ENCODE measurements around the gene STX12. TPM values are rescaled to one million over a fixed set of nuclear protein-coding genes. Genes with fewer than 3 reads are reported as not detected.

STX12 gene
- total RNA-seq, result 10 to 100 TPM; 64.0 to 68.8 TPM
- long read RNA-seq, transcript STX12-201 (9 exons, 3,079 nt), result major isoform, 177 of 191 reads
- long read RNA-seq, partial matches to known transcripts, result 6 of 191 reads
- long read RNA-seq, other reads (novel, unspliced or antisense), result 4 of 191 reads

GRCh38 chr1:27772932-27773825, at the start of gene STX12:
STX12 (plus strand) TSS chr1:27773219; CDS start chr1:27773308, 89 bp downstream.
- ATAC-seq (peak; percentile 97), DNase-seq (peak; percentile 98 to 99)
- intact Hi-C loops (cut with DNase I, micrococcal nuclease), result no loop called here

DNA sequence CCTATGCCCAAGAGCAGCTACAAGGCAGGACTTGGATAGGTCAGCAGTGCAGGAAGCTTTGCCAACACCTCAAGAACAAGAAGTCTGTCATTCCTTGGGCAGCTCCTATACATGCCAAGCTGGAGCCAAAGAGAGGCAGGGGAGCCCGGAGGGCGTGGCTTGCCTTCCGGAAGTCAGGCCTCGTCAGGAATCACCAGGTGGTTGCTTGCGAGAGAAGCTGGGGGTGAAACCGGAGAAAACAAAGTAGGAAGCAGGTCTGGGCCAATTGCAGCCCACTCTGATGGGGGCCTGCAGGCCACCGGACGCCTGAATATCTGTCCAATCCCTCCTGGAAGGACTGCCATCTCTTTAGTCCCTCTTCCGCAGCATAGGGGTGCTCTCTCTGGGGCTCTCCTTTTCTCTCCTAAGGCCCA, 48.1 kb upstream of the STX12 start:
- intact Hi-C loops (cut with DNase I, micrococcal nuclease), result loop anchor here in 1 of 2 donors (5.0 kb wide), 1 partner anchor 53 kb away; the partner anchor contains the start of gene IFI6
- no peak for ATAC-seq
- peak; percentile 32 for DNase-seq

GRCh38 chr1:27725374-27726172, 47.4 kb upstream of the STX12 start, which contains the start of gene FAM76A:
FAM76A (plus strand) TSS chr1:27725961; CDS start chr1:27726081, 120 bp downstream.
- peak; percentile 99 to 100 for DNase-seq
- intact Hi-C loops (cut with DNase I, micrococcal nuclease), result loop anchor here in 1 of 2 donors (5.0 kb wide), 1 partner anchor 53 kb away; the partner anchor contains the start of gene IFI6
- ATAC-seq, result peak; percentile 93

DNA sequence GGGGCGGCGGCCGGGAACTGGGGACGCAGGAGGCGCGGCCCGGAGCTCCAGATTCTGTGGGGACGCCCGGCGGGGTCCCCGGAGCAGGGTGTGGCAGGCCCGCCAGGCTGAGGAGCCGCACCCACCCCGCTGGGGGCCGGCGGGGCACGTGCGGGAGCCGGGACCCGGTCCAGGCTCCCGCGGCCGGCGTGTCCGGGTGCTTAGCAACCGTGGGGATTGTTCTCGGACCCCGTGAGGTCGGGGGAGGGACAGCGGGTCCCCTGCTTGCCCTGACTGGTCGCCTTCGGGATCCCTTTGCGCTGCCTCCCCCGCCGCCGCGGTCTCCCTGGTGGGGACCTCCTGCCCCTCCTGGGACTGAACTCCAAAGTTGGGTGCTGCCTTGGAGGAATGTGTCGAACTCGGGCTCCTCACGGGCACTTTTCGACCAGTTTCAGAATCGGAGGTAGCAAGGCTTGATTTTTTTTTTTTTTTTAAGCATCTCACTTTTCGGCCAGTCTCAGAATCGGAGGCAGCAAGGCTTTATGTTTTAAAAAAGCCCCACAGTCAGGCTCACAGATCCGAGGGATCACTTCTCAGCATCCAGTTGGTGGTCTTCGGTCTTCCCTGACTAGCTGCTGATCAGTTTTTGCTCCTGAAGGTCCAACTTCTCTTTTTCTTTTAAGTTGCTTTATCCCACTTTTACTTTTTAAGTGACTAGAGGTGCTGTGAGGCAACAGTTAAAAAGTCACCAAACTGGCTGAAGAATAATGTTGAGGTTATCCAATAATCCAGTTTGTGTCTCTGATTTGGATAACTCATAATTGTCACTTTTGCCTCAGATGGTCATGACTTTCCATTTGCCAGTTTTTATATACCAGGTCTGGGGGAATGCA, 46.6 kb upstream of the STX12 start:
- peak in 1 of 2 donors; percentile 54 for DNase-seq
- intact Hi-C loops (cut with DNase I, micrococcal nuclease), result loop anchor here in 1 of 2 donors (5.0 kb wide), 1 partner anchor 54 kb away; the partner anchor contains the start of gene IFI6
- ATAC-seq, result peak; percentile 36

GRCh38 chr1:27727126-27727525, 45.9 kb upstream of the STX12 start:
- ATAC-seq (no peak), DNase-seq (no peak)
- intact Hi-C loops (cut with DNase I, micrococcal nuclease), result loop anchor here in 1 of 2 donors (5.0 kb wide), 1 partner anchor 55 kb away; the partner anchor contains the start of gene IFI6

DNA sequence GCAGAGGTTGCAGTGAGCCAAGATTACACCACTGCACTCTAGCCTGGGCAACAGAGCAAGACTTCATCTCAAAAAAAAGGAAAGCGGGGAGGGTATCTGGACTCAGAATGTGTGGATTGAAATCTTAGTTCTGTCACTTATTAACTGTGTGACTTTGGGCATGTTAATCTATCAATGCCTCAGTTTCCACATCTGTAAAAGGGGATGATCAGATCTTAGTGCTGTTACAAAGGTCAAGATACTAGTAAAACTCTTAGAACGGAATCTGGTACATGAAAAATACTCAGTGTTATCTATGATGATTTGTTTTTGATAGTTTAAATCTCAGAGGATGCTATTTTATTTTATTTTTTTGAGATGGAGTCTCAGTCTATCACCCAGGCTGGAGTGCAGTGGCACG, 36.8 kb upstream of the STX12 start:
- DNase-seq, result no peak
- ATAC-seq, result no peak
- intact Hi-C loops (cut with DNase I, micrococcal nuclease), result no loop called here

DNA sequence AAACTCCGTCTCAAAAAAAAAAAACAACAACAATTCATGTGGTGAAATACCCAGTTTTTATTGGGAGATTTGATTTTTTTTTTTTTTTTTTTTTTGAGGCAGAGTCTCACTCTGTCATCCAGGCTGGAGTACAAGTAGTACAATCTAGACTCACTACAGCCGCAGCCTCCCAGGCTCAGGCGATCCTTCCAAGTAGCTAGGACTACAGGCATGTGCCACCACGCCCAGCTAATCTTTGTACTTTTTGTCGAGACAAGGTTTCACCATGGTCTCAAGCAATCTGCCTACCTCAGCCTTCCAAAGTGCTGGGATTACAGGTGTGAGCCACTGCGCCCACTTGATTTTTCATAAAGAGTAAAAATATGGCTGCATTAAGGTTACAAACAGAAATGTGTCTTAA, 31.9 kb upstream of the STX12 start:
- DNase-seq, result no peak
- intact Hi-C loops (cut with DNase I, micrococcal nuclease), result no loop called here
- ATAC-seq, result peak; percentile 59

DNA sequence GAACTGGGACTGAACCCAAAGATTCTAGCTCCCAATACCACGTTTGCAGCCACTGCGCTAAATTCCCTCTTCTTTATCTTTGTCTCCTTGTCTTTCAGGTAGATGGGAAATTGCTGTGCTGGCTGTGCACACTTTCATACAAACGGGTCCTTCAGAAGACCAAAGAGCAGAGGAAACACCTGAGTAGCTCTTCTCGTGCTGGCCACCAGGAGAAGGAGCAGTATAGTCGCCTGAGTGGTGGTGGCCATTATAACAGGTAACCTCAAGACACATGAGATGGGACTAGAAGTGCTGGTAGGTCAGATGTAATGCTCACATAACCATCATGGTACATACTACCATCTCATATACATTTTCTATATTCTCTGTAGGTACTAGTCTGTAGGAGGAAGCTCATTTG, 28.5 kb upstream of the STX12 start:
- intact Hi-C loops (cut with DNase I, micrococcal nuclease), result no loop called here
- no peak for ATAC-seq
- no peak for DNase-seq

DNA sequence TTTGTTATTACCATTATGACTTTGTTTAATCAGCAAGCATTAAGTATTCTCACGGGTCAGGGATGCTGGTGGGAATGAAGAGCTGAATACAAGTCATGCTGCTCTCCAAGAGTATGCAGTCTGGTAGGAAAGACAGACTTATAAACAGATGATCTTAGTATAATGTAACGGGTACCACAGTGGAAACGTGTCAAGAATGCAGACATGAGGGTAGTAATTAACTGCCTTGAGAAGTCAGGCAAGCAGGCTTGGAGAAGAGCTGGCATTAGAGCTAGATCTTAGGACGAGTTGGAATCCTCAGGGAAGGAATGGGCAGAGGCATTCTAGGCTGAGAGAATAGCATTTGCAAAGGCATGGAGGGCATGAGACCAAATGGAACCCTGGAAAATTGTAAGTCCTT, 27.6 kb upstream of the STX12 start:
- ATAC-seq, result no peak
- intact Hi-C loops (cut with DNase I, micrococcal nuclease), result no loop called here
- no peak for DNase-seq

- DNase-seq (no peak), ATAC-seq (no peak)
- intact Hi-C loops (cut with DNase I, micrococcal nuclease), result no loop called here
Measured at GRCh38 chr1:27752360-27752759, 20.7 kb upstream of the STX12 start.

DNA sequence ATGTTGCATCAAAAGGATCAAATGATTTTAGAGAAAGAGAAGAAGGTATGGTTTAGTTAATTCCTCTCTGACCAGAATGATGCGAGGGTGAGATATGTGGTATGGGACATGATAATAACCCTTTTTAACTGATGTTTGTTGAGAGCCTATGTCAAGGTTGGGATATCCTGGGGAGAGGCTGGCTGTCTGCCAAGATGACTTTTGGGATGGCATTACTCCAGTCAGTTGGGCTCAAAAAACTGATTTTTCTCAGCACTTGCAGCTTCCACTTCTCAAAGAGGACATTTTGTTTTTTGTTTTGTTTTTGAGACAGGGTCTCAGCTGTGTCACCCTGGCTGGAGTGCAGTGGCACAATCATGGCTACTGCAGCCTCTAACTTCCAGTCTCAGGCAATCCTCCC, 17.7 kb upstream of the STX12 start:
- DNase-seq (no peak), ATAC-seq (no peak)
- intact Hi-C loops (cut with DNase I, micrococcal nuclease), result no loop called here

GRCh38 chr1:27755865-27756264, 17.2 kb upstream of the STX12 start:
- ATAC-seq, result no peak
- intact Hi-C loops (cut with DNase I, micrococcal nuclease), result no loop called here
- no peak for DNase-seq

DNA sequence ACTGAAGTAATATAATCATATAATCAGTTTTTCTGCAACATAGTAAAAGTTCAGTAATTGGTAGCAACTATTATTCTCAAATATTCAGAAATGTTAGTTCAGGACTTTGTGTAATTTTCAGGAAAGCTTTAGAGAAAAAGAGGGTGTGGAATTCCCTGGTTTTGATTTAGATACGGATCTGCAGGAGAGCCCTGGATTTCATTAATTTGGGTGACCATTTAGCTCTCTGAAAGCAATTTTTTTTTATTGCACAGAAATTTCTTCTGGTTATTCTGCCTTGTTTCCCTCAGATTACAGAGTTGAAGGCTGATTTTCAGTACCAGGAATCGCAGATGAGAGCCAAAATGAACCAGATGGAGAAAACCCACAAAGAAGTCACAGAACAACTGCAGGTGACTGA, 13.8 kb upstream of the STX12 start:
- ATAC-seq (no peak), DNase-seq (no peak)
- intact Hi-C loops (cut with DNase I, micrococcal nuclease), result no loop called here

GRCh38 chr1:27760426-27760825, 12.6 kb upstream of the STX12 start:
- intact Hi-C loops (cut with DNase I, micrococcal nuclease), result no loop called here
- DNase-seq (no peak), ATAC-seq (peak; percentile 53)

DNA sequence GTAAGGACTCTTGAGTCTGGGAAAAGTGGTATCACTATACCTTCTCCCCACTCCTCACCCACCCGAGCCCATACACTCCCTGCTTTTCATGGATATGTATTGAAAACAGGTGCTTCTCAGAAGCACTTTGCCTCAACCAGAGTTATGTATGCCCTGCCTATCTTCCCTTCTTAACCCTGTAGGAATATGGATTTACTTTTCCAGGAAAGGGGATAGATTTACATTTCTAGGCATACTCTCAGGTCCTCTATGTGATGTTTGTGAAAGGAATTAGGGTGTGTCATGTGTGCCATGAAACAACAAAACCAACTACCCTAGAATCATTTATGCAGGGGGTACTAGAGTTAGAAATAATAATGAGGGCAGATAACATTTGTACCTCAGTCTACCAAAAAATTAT, 11.0 kb upstream of the STX12 start:
- ATAC-seq (no peak), DNase-seq (no peak)
- intact Hi-C loops (cut with DNase I, micrococcal nuclease), result no loop called here

DNA sequence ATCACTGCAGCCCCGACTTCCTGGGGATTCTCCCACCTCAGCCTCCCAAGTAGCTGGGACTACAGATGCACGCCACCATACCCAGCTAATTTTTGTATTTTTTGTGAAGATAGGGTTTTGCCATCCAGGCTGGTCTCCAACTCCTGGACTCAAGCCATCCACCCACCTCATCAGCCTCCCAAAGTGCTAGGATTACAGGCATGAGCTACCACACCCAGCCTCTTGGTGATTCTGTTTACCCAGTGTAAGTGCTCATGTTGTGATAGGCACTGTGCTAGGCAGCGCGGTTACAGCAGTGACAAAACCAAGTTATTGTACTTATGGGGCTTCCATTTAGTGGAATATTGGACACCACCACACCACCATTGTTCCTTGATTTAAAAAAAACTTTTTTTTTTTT, 9.7 kb upstream of the STX12 start:
- DNase-seq, result no peak
- intact Hi-C loops (cut with DNase I, micrococcal nuclease), result no loop called here
- ATAC-seq, result peak; percentile 47

GRCh38 chr1:27770293-27770830, 2.7 kb upstream of the STX12 start:
- DNase-seq (no peak), ATAC-seq (no peak)
- intact Hi-C loops (cut with DNase I, micrococcal nuclease), result no loop called here

Measured in left colon (tissue), 2 donors.